GM12892 (cell line): ENCODE results near the gene RFTN2.

Source experiments
- POLR2A ChIP-seq: IDR thresholded peaks from 2 replicates; pipeline ENCODE4 v1.6.1; 2011; ENCODE audit warnings: low read depth, low read length, control low read depth
- POLR2AphosphoS5 ChIP-seq: IDR thresholded peaks from 2 replicates; pipeline ENCODE4 v1.6.1; 2011; ENCODE audit warnings: low read depth, low read length, control low read depth

DNA sequence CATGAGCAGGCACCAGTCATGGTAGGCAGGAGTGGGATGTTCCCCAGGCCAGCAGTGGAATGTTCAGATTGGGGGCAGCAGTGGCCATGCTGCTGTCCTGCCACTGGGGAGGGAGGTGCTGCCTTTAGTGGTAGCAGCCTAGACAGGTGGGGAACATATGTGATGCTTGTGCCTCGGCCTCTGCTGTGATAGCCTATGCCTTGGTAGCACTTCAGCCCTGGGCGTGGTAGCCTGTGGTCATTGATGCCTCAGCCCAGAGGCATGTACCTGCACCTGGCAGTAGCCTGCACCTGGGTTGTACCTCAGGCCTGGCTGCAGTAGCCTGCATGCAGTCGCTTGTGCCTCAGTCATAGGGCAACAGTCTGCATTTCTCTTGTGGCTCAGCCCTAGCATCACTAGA lies 7.1 kb downstream of the RFTN2 start:
- TF ChIP-seq POLR2AphosphoS5 = no peak
- no peak for TF ChIP-seq POLR2A
